Stimulated activated CD4-positive, alpha-beta T cell treated with anti-CD3 and anti-CD28 coated beads, TNF-alpha, amount 100 ng/mL, for 1 hour (primary cell): Measurements from ENCODE around the gene KRTAP2-4.
"Not testable (repeated sequence)": the region's sequence is repeated elsewhere in the genome, so short reads cannot be mapped to it uniquely, and the experiment has no call there.

Experiments used
- DNase-seq, 3 donors: peaks; one replicate each; pipeline ENCODE4 v3.0.0-alpha.2; 2020; ENCODE audit warnings: low read depth in 3 of 3, low spot score in 1 of 3

KRTAP2-4 gene

GRCh38 chr17:41065829-41066624 is at the start of gene KRTAP2-4:
TSS of gene KRTAP2-4 (minus strand) at chr17:41065879. CDS start at chr17:41065845, 34 bp downstream.
- DNase-seq, result no peak

GRCh38 chr17:41111151-41111885 is 45.6 kb upstream of the KRTAP2-4 start:
- DNase-seq, result no peak

GRCh38 chr17:41108728-41109386 is 43.2 kb upstream of the KRTAP2-4 start:
- DNase-seq, result not testable (repeated sequence)

- no peak for DNase-seq
Measured at GRCh38 chr17:41107941-41108450, 42.3 kb upstream of the KRTAP2-4 start.

GRCh38 chr17:41105347-41105746 is 39.7 kb upstream of the KRTAP2-4 start, which contains the start of gene KRTAP4-9:
TSS of gene KRTAP4-9 (plus strand) at chr17:41105389. CDS start at chr17:41105389, 0 bp downstream.
- DNase-seq, result not testable (repeated sequence)

GRCh38 chr17:41104386-41105038 is 38.8 kb upstream of the KRTAP2-4 start:
- not testable (repeated sequence) for DNase-seq

- DNase-seq, result no peak
Measured at GRCh38 chr17:41103896-41104295, 38.2 kb upstream of the KRTAP2-4 start.

GRCh38 chr17:41101586-41102259 is 36.0 kb upstream of the KRTAP2-4 start, which contains the start of gene KRTAP4-16:
TSS of gene KRTAP4-16 (minus strand) at chr17:41102209. CDS start at chr17:41102209, 0 bp downstream.
- no peak for DNase-seq

GRCh38 chr17:41099682-41100480 is 34.2 kb upstream of the KRTAP2-4 start:
- not testable (repeated sequence) for DNase-seq

GRCh38 chr17:41098481-41098880 is 32.8 kb upstream of the KRTAP2-4 start:
- DNase-seq, result no peak

GRCh38 chr17:41098042-41098441 is 32.4 kb upstream of the KRTAP2-4 start, which contains the start of gene KRTAP4-8:
TSS of gene KRTAP4-8 (minus strand) at chr17:41098142. CDS start at chr17:41098084, 58 bp downstream.
- DNase-seq, result no peak

- DNase-seq, result no peak
Measured at GRCh38 chr17:41096055-41096454, 30.4 kb upstream of the KRTAP2-4 start.

GRCh38 chr17:41088760-41089352 is 23.2 kb upstream of the KRTAP2-4 start:
- DNase-seq, result not testable (repeated sequence)

- not testable (repeated sequence) for DNase-seq
Measured at GRCh38 chr17:41084100-41084856, 18.6 kb upstream of the KRTAP2-4 start, which contains the start of gene KRTAP4-7. TSS of gene KRTAP4-7 (plus strand) at chr17:41084150. CDS start at chr17:41084207, 57 bp downstream.

- DNase-seq, result not testable (repeated sequence)
Measured at GRCh38 chr17:41083427-41083826, 17.7 kb upstream of the KRTAP2-4 start.

- no peak for DNase-seq
Measured at GRCh38 chr17:41082626-41083025, 16.9 kb upstream of the KRTAP2-4 start.

GRCh38 chr17:41076788-41077187 is 11.1 kb upstream of the KRTAP2-4 start:
- no peak for DNase-seq

GRCh38 chr17:41073676-41074075 is 8.0 kb upstream of the KRTAP2-4 start:
- DNase-seq, result no peak
